Small intestine (tissue), 7 donors: Measurements from ENCODE around the gene ATG16L2. TPM values are rescaled to one million over a fixed set of nuclear protein-coding genes. Genes with fewer than 3 reads are reported as not detected.
"Not testable (repeated sequence)": the region's sequence is repeated elsewhere in the genome, so short reads cannot be mapped to it uniquely, and the experiment has no call there.

Experiments
- DNase-seq, 2 donors: peaks; one replicate each; pipeline versions ENCODE4 v3.0.0 to v3.0.0-alpha.2; 2013
- FAIRE-seq: peaks from 2 replicates; lab custom pipeline; 2012; peaks lifted over from hg19 to GRCh38; lab: Jason Lieb, UNC
- H3K27ac ChIP-seq, 3 donors: one replicate each; pipeline ENCODE4 v1.5.1; 2013; ENCODE audit warnings: low read length in 2 of 3, mild to moderate bottlenecking in 2 of 3, control low read depth in 1 of 3, inconsistent platforms in 1 of 3, low read depth in 1 of 3, moderate library complexity in 1 of 3
- H3K27me3 ChIP-seq, 3 donors: one replicate each; pipeline ENCODE4 v1.6.1; 2013; ENCODE audit warnings: low read length in 3 of 3, inconsistent platforms in 1 of 3; ENCODE audit not compliant: control insufficient read depth in 3 of 3, insufficient read depth in 3 of 3
- H3K36me3 ChIP-seq, 3 donors: one replicate each; pipeline ENCODE4 v1.6.1; 2013; ENCODE audit warnings: low read length in 3 of 3, inconsistent platforms in 1 of 3, low read depth in 1 of 3, mild to moderate bottlenecking in 1 of 3, moderate library complexity in 1 of 3; ENCODE audit not compliant: control insufficient read depth in 3 of 3, insufficient read depth in 2 of 3
- H3K4me1 ChIP-seq, 3 donors: one replicate each; pipeline ENCODE4 v1.6.1; 2013; ENCODE audit warnings: low read length in 2 of 3, inconsistent platforms in 1 of 3, low read depth in 1 of 3, mild to moderate bottlenecking in 1 of 3, moderate library complexity in 1 of 3; ENCODE audit not compliant: control insufficient read depth in 3 of 3, insufficient read depth in 2 of 3
- H3K4me3 ChIP-seq, 3 donors: one replicate each; pipeline ENCODE4 v1.5.1; 2013; ENCODE audit warnings: low read length in 3 of 3, control low read depth in 1 of 3, inconsistent platforms in 1 of 3, low read depth in 1 of 3, mild to moderate bottlenecking in 1 of 3, moderate library complexity in 1 of 3
- H3K9me3 ChIP-seq, 2 donors: one replicate each; pipeline ENCODE4 v1.6.1; 2013; ENCODE audit warnings: low read depth in 1 of 2, low read length in 1 of 2; ENCODE audit not compliant: control insufficient read depth in 2 of 2, insufficient read depth in 1 of 2
- WGBS, 3 donors: extraction: QIAGEN DNeasy Blood & Tissue Kit; methylation state at CpG; one replicate each; pipeline ENCODE4 v1.1.7; 2013; 5-methylcytosine and 5-hydroxymethylcytosine counted together
- polyA plus RNA-seq, 4 donors: library from polyadenylated mRNA; stranded (reverse) in 3 of 4; unstranded in 1 of 4; fragments of 200-250 nt in 3 of 4; fragments of 120-200 nt in 1 of 4; gene quantifications; one replicate each; pipeline versions ENCODE4 v1.2.1 to v1.2.3, GENCODE V29; 2013
- donor health status: healthy with polysubstance abuse.
- donor health status: control.
- donor health status: control.
- donor health status: Bipolar disorder and iron deficiency.
- donor health status: healthy.

ATG16L2 gene
- polyA plus RNA-seq, 4 donors: 19.7 to 50.7 (median 40.1) TPM

DNA sequence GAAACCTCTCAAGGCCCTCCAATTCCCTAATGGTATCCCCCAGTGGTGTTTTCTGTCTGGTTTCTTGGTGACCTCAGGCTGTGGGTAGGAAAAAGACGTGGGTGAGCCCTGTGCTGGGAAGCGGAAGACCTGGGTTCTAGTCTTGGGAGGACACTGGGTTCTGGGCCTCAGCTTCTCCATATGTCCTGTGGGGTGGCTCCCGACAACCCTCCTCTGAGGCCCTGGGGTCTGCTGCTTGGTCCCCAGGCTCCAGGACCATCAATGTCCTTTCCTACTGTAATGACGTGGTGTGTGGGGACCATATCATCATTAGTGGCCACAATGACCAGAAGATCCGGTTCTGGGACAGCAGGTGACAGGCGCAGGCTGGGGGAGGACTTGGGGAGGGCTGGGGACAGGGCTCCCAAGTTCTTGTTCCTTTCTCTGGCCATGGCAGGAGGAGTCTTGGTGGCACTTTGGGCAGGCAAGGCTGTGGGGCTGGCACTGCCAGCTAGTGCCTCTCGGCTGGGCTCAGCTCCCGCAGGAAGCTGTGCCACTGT lies 12.8 kb downstream of the ATG16L2 start:
- no peak for FAIRE-seq
- no peak for DNase-seq

GRCh38 chr11:72827656-72828055 lies 13.4 kb downstream of the ATG16L2 start:
- peaks cover 0 to 23% (median 0%) of the 10 kb centered on the region in 3 donors for H3K4me1 ChIP-seq
- H3K4me3 ChIP-seq, H3K9me3 ChIP-seq, DNase-seq, H3K27me3 ChIP-seq, FAIRE-seq: not testable (repeated sequence)
- 52 to 63% (median 54%) methylated on average over 11 of the region's 11 CpGs for WGBS, 3 donors
- peaks cover 0 to 83% (median 5%) of the 10 kb centered on the region in 3 donors for H3K36me3 ChIP-seq
- peak overlapping the region; percentile 54 to 87 (median 86) for H3K27ac ChIP-seq

More for the DNA sequence above, 12.8 kb downstream of the ATG16L2 start:
- peak overlapping the region in 2 of 3 donors; percentile 69 to 86 for H3K27ac ChIP-seq
- H3K4me1 ChIP-seq: peaks cover 0 to 28% (median 0%) of the 10 kb centered on the region in 3 donors
- H3K9me3 ChIP-seq: no peaks in the 10 kb centered on the region
- no peak overlapping the region for H3K4me3 ChIP-seq
- no peaks in the 10 kb centered on the region for H3K27me3 ChIP-seq
- WGBS, 3 donors: 90 to 94% (median 93%) methylated on average over 8 of the region's 8 CpGs
- peaks cover 0 to 77% (median 5%) of the 10 kb centered on the region in 3 donors for H3K36me3 ChIP-seq

GRCh38 chr11:72828081-72828567 lies 13.9 kb downstream of the ATG16L2 start:
- H3K27ac ChIP-seq: peak overlapping the region; percentile 54 to 87 (median 86)
- WGBS, 3 donors: 12 to 46% (median 24%) methylated on average over 11 of the region's 11 CpGs
- no peak overlapping the region for H3K4me3 ChIP-seq
- no peaks in the 10 kb centered on the region for H3K9me3 ChIP-seq
- peaks cover 0 to 22% (median 0%) of the 10 kb centered on the region in 3 donors for H3K4me1 ChIP-seq
- H3K36me3 ChIP-seq: peaks cover 0 to 82% (median 5%) of the 10 kb centered on the region in 3 donors
- no peaks in the 10 kb centered on the region for H3K27me3 ChIP-seq
- FAIRE-seq (no peak), DNase-seq (peak; percentile 77 to 83)

GRCh38 chr11:72828692-72829101 lies 14.5 kb downstream of the ATG16L2 start:
- FAIRE-seq (no peak), DNase-seq (no peak)
- no peaks in the 10 kb centered on the region for H3K9me3 ChIP-seq
- no peaks in the 10 kb centered on the region for H3K27me3 ChIP-seq
- H3K36me3 ChIP-seq: peaks cover 0 to 77% (median 5%) of the 10 kb centered on the region in 3 donors
- H3K4me3 ChIP-seq: no peak overlapping the region
- H3K4me1 ChIP-seq: peaks cover 0 to 22% (median 0%) of the 10 kb centered on the region in 3 donors
- WGBS, 3 donors: 71 to 86% (median 74%) methylated on average over 7 of the region's 7 CpGs
- H3K27ac ChIP-seq: peak overlapping the region; percentile 54 to 87 (median 86)

GRCh38 chr11:72829178-72829577 lies 15.0 kb downstream of the ATG16L2 start:
- no peak overlapping the region for H3K4me3 ChIP-seq
- H3K9me3 ChIP-seq: no peaks in the 10 kb centered on the region
- H3K36me3 ChIP-seq: peaks cover 0 to 72% (median 5%) of the 10 kb centered on the region in 3 donors
- H3K27me3 ChIP-seq: no peaks in the 10 kb centered on the region
- no peak overlapping the region for H3K27ac ChIP-seq
- DNase-seq: no peak
- 93 to 97% (median 95%) methylated on average over 13 of the region's 13 CpGs for WGBS, 3 donors
- H3K4me1 ChIP-seq: peaks cover 0 to 22% (median 0%) of the 10 kb centered on the region in 3 donors
- no peak for FAIRE-seq

- peaks cover 0 to 22% (median 0%) of the 10 kb centered on the region in 3 donors for H3K4me1 ChIP-seq
- DNase-seq (no peak), FAIRE-seq (no peak)
- no peak overlapping the region for H3K4me3 ChIP-seq
- H3K27ac ChIP-seq: no peak overlapping the region
- H3K9me3 ChIP-seq: no peaks in the 10 kb centered on the region
- H3K36me3 ChIP-seq: peaks cover 0 to 67% (median 5%) of the 10 kb centered on the region in 3 donors
- whole genome bisulfite sequencing, 3 donors: 86 to 93% (median 90%) methylated on average over 5 of the region's 5 CpGs
- no peaks in the 10 kb centered on the region for H3K27me3 ChIP-seq
These were observed 15.8 kb downstream of the ATG16L2 start for GRCh38 chr11:72829884-72830533.

GRCh38 chr11:72831521-72832300 lies 17.5 kb downstream of the ATG16L2 start:
- no peak overlapping the region for H3K27ac ChIP-seq
- no peak for FAIRE-seq

More at GRCh38 chr11:72831521-72832300, 17.5 kb downstream of the ATG16L2 start:
- H3K4me1 ChIP-seq: peaks cover 0 to 25% (median 0%) of the 10 kb centered on the region in 3 donors
- WGBS, 3 donors: 50 to 57% (median 53%) methylated on average over 13 of the region's 13 CpGs
- peaks cover 0 to 61% (median 2%) of the 10 kb centered on the region in 3 donors for H3K36me3 ChIP-seq
- H3K27me3 ChIP-seq: no peaks in the 10 kb centered on the region
- DNase-seq: peak; percentile 68 to 85
- no peaks in the 10 kb centered on the region for H3K9me3 ChIP-seq
- no peak overlapping the region for H3K4me3 ChIP-seq
